ENCODE results near the gene UGT1A8.
"Not testable (repeated sequence)": the region's sequence is repeated elsewhere in the genome, so short reads cannot be mapped to it uniquely, and the experiment has no call there.

UGT1A8 gene

GRCh38 chr2:233689031-233689430, 71.6 kb downstream of the UGT1A8 start:
- no peak for DNase-seq

GRCh38 chr2:233689501-233689900, 72.1 kb downstream of the UGT1A8 start:
- DNase-seq, result no peak

GRCh38 chr2:233690444-233690843, 73.0 kb downstream of the UGT1A8 start:
- no peak for DNase-seq

- DNase-seq, result no peak
Measured at GRCh38 chr2:233691443-233692433, 74.3 kb downstream of the UGT1A8 start.

- no peak for DNase-seq
Measured at GRCh38 chr2:233692648-233693047, 75.2 kb downstream of the UGT1A8 start, which contains the start of gene UGT1A6. Gene UGT1A6, plus strand, starts transcription at chr2:233692890. Its CDS starts 115 bp downstream, at chr2:233693005.

- DNase-seq, result no peak
Measured at GRCh38 chr2:233693963-233694362, 76.5 kb downstream of the UGT1A8 start.

- no peak for DNase-seq
Measured at GRCh38 chr2:233698740-233699139, 81.3 kb downstream of the UGT1A8 start.

GRCh38 chr2:233699424-233700027, 82.1 kb downstream of the UGT1A8 start:
- no peak for DNase-seq

GRCh38 chr2:233700028-233700635, 82.7 kb downstream of the UGT1A8 start:
- no peak for DNase-seq

- not testable (repeated sequence) for DNase-seq
Measured at GRCh38 chr2:233700842-233701241, 83.4 kb downstream of the UGT1A8 start.

GRCh38 chr2:233702238-233702637, 84.8 kb downstream of the UGT1A8 start:
- DNase-seq, result no peak

- no peak for DNase-seq
Measured at GRCh38 chr2:233705911-233706506, 88.6 kb downstream of the UGT1A8 start.

GRCh38 chr2:233706720-233707119, 89.3 kb downstream of the UGT1A8 start:
- DNase-seq, result no peak

GRCh38 chr2:233707940-233708644, 90.7 kb downstream of the UGT1A8 start:
- DNase-seq, result no peak

- DNase-seq, result no peak
Measured at GRCh38 chr2:233708942-233709341, 91.5 kb downstream of the UGT1A8 start.

GRCh38 chr2:233711312-233712008, 94.0 kb downstream of the UGT1A8 start:
- DNase-seq, result peak; percentile 41 to 79 (median 54)

GRCh38 chr2:233712611-233713261, 95.3 kb downstream of the UGT1A8 start, which contains the start of gene UGT1A5:
Gene UGT1A5, plus strand, starts transcription at chr2:233712907. Its CDS starts 85 bp downstream, at chr2:233712992.
- DNase-seq, result no peak

GRCh38 chr2:233713262-233713615, 95.8 kb downstream of the UGT1A8 start:
- no peak for DNase-seq

- DNase-seq, result no peak
Measured at GRCh38 chr2:233714121-233714520, 96.7 kb downstream of the UGT1A8 start.

GRCh38 chr2:233718552-233718951, 101.1 kb downstream of the UGT1A8 start, which contains the start of gene UGT1A4:
Gene UGT1A4, plus strand, starts transcription at chr2:233718736. Its CDS starts 85 bp downstream, at chr2:233718821.
- DNase-seq, result peak in 1 of 3 experiments; percentile 7

GRCh38 chr2:233728723-233729301, 111.4 kb downstream of the UGT1A8 start, which contains the start of gene UGT1A3:
Gene UGT1A3, plus strand, starts transcription at chr2:233729042. Its CDS starts 85 bp downstream, at chr2:233729127.
- no peak for DNase-seq
